Gastrocnemius medialis (tissue), 4 donors: ENCODE results near the gene DENND5B.
"Not testable (repeated sequence)": the region's sequence is repeated elsewhere in the genome, so short reads cannot be mapped to it uniquely, and the experiment has no call there.

ENCODE experiments used
- POLR2A ChIP-seq, 2 donors: fragments of 450-650 bp; IDR thresholded peaks; one replicate each; pipeline ENCODE4 v1.6.1; 2017; ENCODE audit warnings: antibody characterized with exemption in 2 of 2, mild to moderate bottlenecking in 2 of 2, moderate library complexity in 2 of 2
- TF ChIP-seq, protein P1 (sequence below), 5 experiments: fragments of 450-650 bp in 3 of 5; fragments of 200-600 bp in 2 of 5; sonication (generic) in 2 of 5; IDR thresholded peaks in 4 of 5; conservative IDR thresholded peaks in 1 of 5; 1 replicate in 4 of 5; 2 replicates in 1 of 5; pipeline ENCODE4 v1.5.1; 2016 to 2019; ENCODE audit warnings: antibody characterized with exemption in 5 of 5, mild to moderate bottlenecking in 3 of 5, moderate library complexity in 3 of 5

DNA sequence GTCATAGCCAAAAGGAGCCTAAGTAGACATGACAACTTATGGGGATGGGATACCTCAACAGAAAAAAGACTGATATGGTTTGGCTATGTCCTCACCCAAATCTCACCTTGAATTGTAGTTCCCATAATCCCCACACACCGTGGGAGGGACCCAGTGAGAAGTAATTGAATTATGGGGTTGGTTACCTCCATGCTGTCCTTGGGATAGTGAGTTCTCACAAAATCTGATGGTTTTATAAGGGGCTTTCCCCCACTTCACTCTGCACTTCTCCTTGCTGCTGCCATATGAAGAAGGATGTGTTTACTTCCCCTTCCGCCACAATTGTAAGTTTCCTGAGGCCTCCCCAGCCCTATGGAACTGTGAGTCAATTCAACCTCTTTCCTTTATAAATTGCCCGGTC lies 89.9 kb downstream of the DENND5B start:
- TF ChIP-seq, protein P1, sequence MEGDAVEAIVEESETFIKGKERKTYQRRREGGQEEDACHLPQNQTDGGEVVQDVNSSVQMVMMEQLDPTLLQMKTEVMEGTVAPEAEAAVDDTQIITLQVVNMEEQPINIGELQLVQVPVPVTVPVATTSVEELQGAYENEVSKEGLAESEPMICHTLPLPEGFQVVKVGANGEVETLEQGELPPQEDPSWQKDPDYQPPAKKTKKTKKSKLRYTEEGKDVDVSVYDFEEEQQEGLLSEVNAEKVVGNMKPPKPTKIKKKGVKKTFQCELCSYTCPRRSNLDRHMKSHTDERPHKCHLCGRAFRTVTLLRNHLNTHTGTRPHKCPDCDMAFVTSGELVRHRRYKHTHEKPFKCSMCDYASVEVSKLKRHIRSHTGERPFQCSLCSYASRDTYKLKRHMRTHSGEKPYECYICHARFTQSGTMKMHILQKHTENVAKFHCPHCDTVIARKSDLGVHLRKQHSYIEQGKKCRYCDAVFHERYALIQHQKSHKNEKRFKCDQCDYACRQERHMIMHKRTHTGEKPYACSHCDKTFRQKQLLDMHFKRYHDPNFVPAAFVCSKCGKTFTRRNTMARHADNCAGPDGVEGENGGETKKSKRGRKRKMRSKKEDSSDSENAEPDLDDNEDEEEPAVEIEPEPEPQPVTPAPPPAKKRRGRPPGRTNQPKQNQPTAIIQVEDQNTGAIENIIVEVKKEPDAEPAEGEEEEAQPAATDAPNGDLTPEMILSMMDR (IDR thresholded peaks at IDR 0.05 in 4 of 5, conservative IDR thresholded peaks at IDR 0.05 in 1 of 5), result not testable (repeated sequence)
- TF ChIP-seq POLR2A (IDR thresholded peaks at IDR 0.05), result not testable (repeated sequence)
